HK-2 (cell line): ENCODE data around the gene WDR86.

Experiments used
- DNase-seq: peaks from one replicate; pipeline ENCODE4 v3.0.0-alpha.2; 2018; ENCODE audit not compliant: unreplicated experiment

WDR86 gene

DNA sequence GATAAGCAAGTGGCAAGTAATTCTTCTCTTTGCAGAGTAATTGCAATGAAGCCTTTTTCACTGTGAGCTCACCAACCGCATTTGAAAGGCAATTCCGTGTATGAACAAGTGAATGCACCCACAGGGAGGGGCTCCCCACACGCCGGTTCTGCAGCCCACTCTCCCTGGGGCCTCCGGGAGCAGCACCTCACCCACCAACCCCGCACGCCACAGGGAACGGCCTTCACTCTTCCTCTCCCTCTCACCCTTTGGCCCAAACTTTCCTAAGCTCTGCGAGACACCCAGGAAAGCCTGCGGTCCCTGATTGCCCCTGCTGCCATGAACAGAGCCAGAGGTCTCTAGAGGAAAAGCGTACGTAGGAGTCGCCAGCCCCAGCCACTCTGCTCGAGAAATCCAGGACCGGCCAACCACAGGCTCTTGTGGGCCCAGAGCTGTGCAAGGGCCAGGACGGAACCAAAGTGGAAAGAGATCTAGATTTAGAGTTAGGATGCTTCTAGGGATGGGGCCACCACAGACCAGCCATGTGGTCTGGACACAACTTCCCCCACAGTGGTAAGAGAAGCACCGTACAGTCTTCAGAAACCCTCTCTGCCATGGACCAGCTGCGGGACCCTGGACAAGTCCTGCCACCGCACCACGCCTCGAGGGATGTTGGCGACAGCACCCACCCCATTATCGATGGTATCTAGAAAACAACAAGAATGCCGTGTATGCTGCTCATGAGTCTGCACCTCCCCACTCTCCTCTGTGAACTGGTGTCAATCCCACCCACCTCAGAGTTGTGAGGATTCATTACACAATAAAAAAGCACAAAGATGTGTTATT, 3.6 kb downstream of the WDR86 start:
- DNase-seq, result no peak

DNA sequence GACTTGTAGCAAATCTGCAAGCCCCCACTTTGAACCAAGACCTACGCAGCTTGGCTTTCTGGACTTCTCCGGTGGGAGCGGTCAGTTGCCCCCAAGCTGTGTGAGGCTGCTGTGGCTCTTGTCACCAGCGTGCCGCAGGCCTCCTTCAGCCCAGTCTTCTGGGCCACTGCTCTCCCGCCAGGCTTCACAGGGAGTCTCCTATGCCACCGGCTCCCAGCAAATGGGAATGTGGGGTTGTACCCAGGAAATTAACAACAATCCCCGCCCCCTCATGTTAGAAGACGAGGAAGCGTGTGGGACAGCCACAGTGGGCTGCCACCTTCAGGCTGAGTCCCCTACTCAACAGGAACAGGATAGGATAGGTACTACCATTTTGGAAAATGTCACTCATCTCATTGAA, 4.2 kb downstream of the WDR86 start:
- DNase-seq, result no peak

DNA sequence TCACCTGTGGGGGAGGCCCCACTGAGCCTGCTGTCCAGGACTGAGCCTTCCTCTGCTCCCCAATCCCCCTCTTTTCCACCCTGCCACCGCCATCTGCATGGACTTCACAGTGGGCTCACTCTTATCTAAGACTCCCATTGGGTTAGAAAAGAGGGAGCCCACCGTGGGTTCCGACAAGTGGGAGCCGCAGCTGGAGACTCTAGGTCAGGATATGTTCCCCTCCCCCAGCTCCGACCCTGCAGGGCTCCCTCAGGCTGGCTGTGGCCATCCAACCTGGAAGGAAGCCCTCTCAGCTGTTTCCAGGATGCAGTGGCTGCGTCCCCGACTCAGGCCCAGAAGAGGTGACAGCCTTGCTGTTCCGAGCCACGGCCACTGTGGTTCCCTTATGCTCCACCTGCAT, 4.8 kb downstream of the WDR86 start:
- no peak for DNase-seq

DNA sequence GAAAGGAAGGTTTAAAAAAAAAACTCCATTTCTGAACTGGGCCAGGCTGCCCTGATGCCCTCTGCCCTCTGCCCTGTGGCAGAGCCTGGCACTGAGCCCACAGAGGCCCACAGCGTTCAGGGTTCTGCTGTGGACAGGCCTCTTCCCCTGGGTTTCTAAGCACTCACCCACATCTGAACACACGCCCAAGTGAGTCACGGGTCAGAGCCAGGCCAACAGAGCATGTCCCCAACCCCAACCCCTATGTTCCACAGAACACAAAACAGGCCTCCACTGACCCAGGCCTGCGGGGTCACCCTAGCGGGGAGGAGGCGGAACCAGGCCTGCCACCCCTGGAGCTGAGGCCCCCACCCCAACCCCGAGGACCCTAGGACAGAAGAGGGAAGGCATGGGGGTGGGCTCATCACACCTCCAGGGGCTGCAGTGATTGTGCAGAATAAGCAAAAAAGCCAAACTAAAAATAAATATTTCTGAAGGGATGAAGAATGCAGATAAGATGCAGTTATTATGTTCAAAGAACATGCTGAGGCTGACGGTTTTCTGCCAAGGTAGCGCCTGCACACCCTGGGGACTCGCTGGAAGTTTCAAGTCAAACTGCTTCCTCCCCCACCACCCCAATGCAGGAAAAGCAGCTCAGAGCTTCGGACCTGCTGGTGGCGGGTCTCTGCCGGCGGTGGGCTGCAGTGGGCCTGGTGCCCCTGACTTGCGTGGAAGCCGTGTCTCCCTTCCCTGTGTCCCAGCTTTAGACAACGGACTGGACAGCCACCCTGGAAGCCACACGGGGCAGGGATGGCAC, 5.4 kb downstream of the WDR86 start:
- DNase-seq, result no peak

DNA sequence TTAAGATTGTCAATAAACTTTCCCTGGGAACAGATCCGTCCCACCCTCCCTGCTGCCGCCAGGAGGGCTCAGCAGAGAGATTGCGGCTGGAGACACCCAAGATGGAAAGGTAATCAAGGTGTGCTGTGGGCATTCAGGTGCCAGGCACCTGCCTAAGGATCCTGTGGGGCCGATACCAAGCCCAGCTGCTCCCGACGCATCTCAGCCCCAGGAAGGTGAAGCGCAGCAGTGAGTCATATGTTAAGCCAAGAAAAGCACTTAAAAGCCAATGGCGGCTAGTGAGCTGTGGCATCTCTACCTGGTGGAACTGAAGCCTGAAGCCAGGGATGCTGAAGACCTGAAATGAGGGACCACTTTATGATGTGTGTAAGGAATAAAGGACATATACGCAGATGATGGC, 6.1 kb downstream of the WDR86 start:
- no peak for DNase-seq

DNA sequence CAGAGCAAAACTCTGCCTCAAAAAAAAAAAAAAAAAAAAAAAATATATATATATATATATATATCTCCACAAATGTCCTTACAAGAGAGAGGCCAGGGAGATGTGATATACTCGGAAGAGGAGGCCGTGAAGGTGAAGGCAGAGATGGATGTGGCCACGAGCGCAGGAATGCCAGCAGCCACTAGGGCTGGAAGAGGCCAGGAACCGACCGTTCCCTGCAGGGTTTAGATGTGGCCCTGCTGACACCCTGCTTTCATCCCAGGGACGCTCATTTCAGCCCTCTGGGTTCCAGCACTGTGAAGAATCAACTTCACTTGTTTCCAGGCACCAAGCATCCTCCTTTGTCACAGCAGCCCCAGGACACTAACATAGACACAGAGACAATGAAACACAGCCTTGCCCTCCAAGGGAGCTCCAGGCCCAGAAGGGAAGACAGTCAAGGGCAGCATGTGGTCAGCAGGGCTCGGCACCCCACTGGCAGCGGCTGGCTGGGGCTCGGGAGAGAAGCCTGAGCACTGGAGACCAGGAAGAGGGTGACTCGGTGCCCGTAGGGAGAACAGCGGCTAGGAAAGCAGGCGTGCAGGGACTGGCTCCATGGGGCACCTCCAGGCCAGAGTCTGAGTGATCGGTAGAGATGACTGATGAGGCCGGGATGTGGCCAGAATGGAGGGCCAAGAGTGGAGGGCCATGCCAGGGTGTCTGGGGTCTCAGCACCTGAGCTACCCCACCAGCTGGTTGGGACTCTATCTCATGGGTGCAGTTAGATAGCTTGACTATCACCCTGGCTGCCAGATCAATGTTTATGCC, 7.6 kb downstream of the WDR86 start:
- DNase-seq, result no peak

DNA sequence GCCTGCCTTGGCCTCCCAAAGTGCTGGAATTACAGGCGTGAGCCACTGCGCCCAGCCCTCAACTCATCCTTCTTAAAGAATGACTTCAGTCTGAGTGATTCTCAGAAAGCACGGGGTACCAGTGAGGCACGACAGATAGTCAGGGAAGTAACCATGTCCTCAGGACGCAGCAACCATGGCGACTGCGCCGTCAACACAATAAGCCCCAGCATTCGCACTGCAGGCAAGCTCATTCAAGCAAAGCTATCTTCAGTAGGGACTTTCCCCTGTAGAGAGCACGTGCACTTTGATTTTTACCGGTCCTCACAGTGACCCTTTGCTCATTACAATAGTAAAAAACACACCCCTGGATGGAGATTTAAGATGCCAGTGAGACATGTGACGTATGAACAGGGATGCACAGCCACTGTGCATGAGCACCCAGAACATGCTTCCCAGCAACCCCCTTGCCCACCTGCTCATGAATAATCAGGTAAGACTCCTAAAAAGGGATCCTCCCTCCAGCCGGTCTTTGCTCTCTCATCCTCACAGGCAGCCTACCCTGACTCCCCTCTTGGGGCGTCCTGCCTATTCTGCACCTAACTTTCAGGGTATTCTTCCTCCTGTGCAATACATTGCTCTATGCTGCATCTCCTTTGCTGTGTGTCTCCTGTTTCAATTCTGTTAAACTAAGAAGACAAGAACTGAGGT, 9.1 kb downstream of the WDR86 start:
- DNase-seq, result no peak

DNA sequence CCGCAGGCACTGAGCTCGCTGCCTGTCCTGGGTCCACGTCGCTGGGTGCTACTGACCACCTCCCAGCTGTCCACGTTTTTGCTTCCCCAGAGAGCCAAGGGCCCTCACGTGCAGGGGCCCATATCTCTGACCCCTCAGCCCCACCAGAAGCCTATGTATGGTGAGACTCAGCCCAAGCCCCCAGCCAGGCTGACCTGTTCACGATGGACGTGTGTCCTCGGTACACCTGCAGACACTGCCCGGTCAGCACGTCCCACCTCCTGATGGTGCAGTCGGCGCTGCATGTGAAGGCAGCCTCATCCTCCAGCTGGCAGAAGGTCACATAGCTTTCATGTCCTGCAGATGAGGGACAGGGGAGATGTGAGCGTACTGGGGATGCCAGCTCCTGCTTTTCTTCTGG, 9.9 kb downstream of the WDR86 start:
- no peak for DNase-seq

DNA sequence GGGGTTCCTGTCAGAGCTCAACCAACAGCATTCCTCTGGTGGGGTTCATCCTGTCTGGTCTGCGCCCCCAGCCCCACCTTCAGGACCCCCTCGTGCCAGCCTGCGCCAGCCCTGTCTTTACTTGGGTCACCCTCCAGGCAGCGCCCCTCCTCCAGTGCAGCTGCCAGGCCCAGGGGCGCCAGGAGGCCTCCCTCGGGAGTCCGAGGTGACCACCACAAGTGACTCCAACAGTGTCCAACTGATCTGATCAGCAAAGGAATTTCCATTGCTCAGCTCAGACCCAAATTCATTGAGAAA, 10.6 kb downstream of the WDR86 start:
- DNase-seq, result no peak

DNA sequence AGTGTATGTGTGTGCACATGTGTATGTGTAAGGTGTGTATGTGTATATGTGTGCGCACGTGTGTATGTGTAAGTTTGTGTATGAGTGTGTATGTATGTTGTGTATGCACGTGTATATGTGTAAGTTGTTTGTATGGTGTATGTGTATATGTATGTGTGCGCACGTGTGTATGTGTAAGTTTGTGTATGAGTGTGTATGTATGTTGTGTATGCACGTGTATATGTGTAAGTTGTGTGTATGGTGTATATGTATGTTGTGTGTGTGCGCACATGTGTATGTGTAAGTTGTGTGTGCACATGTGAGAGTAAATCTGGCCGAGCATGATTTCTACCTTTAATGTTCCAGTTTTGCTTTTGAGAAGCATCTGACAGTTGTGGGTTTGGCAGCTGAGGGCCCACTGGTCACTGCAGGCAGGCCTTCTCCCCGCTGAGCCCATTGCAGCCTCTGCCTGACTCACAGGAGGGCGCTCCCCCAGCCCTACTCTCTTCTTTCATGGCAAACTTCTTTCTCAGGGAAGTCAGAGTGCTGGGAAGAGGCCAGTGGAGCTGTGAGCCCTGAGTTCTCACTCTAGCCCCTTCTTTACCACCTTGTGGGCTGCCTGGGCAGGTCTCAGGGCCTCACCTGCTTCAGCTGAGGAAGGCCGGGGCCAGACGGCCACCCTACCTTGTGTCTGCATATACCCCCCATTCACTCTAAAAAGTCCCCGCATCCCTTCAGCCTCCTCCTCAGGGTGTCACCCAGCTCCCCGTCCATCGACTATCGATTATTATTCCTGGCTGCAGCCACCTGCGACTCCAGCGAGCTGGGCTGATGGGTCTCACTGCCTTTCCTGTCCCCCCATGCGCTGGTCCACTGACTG, 11.2 kb downstream of the WDR86 start:
- DNase-seq, result no peak

DNA sequence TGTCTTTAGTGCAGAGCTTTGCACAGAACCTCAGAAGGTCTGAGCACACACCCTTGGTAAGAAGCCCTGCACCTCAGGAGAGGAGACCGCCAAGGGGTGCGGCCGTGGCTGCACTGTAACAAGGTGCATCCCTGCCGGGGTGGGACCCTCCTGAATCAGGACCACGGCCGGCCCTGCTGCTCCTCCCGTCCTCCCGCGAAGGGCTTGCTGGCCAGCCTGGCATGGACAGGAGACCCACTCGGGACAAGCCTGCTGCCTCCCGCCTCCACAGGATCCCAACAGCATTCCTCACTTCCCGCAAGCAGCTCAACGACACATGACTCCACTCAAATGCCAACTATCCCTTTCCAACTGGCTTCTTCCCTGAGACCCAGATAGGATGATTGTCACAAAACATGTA, 12.8 kb downstream of the WDR86 start:
- no peak for DNase-seq

DNA sequence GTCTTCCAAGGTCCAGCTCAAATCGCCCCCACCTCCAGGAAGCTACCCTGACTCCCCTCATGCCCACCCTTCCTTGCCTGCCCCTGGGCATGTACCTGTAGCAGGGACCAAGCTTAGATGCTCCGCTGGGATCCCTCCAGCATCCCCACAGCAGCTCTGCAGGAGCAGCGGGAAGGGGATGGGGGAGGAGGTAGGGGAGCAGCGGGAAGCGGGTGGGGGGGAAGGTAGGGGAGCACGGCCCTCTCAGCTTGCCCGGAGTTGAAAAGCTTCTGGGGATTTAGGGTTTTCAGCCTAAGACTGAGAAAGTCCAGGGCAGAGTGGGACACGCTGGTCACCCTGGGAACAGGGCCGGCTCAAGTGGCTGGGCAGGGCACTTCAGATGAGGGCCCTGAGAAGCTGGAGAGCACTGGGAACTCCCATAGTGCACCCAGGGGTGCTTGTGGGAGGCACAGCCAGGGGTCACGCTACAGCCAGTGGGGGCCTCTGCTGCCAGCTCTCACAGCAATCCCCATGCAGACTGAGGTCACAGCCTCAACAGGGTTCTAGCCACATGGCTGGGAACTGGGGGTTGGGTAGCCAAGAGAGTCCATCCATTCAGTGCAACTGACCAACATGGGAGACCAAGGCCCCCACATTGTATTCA, 13.4 kb downstream of the WDR86 start:
- no peak for DNase-seq

DNA sequence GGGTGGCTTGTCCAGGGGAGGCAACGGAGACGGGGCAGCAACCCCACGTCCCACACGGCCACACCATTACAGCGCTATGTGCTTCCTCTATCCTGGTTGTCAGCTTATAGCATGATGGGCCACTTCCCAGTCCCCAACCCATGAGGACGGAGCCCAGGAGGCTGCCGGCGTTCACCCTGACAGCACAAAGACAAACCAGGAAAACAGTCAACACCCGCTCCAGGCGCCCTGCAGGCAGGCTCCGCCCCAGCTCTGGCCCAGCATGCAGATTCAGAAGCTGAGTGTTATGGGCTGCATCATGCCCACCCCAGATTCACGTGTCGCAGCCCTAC, 14.8 kb downstream of the WDR86 start:
- no peak for DNase-seq

DNA sequence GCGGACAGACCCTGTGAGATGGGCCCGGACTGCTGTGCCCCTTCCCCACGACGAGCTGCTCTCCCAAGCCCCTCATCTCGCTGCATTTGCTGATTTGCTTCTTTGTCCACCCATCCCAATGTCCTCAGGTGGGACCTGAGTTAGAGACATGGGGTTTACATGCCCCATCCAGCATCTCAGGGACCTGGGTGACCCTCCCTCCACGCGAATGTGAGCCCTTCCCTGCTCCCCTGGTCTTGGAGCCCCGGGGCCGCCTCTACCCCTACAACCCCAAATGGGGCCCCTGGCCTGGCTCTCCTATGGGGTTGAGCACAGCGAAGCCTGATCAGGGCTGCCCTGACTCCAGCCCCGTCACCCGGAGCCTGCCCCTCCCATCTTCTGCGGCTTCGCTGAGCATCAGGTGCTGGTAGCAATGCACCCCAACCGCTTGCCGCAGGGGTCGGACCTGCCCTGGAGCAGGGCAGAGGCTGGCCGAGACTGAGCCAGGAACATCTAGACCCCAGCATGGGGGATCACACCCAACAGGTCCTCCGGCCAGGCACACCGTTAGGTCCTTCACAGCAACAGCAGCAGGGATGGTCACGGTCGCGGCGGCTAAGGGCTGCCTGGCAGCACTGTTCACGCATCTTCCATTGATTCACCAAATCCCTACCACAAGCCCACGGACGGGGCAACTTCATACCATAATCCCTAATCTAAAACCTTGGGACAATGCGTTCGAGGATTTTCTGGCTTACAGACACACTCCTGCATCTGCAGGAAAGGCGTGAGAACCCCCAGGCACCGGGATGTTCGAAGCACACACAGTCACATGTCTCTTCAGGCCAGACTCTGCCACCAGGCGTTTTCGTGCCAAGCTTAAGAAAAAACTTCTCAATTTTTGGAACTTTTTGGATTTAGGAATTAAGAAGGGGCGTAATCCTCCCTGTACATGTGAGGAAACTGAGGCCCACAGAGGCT, 15.5 kb downstream of the WDR86 start:
- no peak for DNase-seq

DNA sequence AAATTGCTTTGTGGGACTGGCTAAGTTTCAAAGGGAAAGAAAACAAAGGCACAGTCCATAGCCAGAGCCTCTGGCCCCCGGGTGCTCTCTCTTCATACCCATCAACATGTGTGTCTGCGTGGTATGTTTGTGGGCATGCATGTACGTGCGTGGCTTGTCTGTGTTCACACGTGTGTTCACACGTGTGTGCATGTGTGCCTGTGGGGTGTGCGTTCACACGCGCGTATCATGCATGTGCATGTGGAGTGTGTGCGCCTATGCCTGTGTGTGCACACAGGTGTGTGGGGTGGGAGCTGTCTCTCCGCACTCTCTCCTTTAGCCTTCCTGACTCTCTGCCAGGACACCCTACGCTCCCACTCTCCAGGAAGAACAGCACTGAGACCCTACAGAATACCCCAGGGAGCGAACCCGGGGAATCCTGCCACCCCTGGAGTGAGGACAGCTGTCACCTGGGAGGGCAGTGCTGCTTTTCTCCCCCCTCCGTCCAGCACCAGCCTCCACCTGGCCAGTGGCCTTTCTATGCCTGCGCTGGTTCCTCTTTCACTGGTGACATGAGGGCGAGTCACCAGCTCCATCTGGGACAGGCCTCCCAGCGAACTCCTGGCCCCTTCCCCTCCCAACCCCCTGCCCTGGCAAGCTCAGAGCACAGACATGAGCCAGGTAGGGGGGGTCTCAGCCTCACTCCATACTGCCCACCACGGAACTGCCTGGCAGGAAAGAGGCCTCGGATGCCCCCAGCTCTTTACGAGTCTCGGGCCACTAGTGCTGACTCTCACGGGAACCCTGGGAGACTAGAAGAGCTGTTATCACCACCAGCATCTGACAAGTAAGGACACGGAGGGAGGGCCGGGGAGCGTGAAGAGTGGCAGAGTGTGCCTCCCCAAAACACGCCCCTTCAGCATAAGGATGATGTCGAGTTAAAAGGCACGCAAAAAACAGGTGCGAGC, 16.5 kb downstream of the WDR86 start:
- no peak for DNase-seq

DNA sequence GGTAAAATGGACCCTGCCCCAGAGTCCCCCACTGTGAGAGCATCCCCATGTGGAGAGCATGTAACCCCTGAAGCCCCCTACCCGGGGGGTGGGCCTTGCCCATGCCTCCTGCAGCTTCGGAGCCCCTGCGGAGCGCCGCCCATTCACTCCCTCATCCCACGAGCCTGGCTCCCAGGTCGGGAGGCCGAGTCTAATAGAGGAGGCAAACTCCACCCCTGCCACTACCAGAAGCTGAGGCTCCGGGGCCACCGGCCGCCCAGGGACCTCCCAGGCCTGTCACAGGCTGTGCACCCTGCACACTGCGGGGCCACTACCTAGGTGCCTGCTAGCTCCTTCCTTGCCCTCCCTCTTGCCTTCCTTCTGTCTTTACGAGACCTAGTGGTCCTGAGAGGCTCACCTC, 17.4 kb downstream of the WDR86 start:
- DNase-seq, result no peak

DNA sequence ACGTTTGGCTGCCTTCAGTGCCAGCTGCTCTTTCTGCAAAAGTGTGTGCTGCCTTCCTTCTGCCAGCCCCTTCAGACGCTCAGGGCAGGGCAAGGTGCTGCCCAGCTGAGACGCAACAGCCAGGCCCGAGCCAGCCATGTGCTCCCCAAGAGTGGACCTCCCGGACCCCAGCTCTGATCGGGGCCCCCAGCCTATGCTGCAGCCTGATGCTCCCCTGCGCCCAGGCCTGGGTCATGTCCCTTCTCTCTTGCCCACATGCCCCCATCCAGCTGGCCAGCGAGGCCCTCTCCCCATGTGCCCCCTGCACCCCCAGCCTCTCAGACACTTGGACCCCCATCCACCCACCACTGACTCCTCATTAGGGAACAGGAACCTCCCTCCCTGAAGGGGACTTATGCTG, 17.8 kb downstream of the WDR86 start:
- no peak for DNase-seq

DNA sequence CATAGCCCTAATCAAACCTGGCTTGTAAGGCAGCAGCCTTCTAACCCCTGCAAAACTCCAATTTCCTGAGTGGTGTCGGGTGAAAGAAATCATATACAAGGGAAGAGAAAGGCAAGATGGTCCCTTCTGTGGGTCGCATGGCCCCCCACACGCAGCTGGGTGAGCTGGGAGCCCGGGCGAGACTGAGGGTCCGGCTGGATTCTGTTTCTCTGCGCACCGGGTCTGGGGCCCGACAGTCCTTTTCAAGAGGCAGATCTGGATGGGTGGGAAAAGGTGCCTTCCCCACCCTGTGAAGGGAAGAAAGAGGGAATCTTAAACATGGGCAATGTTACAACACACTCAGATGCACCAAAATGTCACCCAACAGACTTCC, 18.5 kb downstream of the WDR86 start:
- no peak for DNase-seq
